Omental fat pad (tissue), 4 donors: Measurements from ENCODE around the gene WIPF3. TPM values are rescaled to one million over a fixed set of nuclear protein-coding genes. Genes with fewer than 3 reads are reported as not detected.

ENCODE experiments used
- ATAC-seq: fragments of 150-250 bp; one replicate; pipeline ENCODE4 v1.9.1; 2016; ENCODE audit warnings: mild to moderate bottlenecking, moderate library complexity; ENCODE audit not compliant: low FRiP score
- DNase-seq: peaks from one replicate; pipeline ENCODE4 v3.0.0-alpha.2; 2019; ENCODE audit warnings: low spot score
- CTCF ChIP-seq, 3 donors: fragments of 450-650 bp; IDR thresholded peaks; one replicate each; pipeline ENCODE4 v1.5.1; 2016 to 2017; ENCODE audit warnings: antibody characterized with exemption in 3 of 3, mild to moderate bottlenecking in 3 of 3, moderate library complexity in 2 of 3
- total RNA-seq, 4 donors: library from RNA; depleted of rRNA; stranded (reverse); fragments of >200 nt; gene quantifications; one replicate each; pipeline ENCODE4 v1.1.0, GENCODE V29; 2016

The WIPF3 gene
- total RNA-seq, 4 donors from 2014 or later: 0.19 to 1.6 (median 0.37) TPM

GRCh38 chr7:29873644-29874294 is 67.5 kb downstream of the WIPF3 start:
- DNase-seq (no peak), ATAC-seq (no peak)
- no peak for TF ChIP-seq CTCF (IDR thresholded peaks at IDR 0.05)

- ATAC-seq (no peak), DNase-seq (no peak)
- TF ChIP-seq CTCF (IDR thresholded peaks at IDR 0.05): no peak
These were observed 69.4 kb downstream of the WIPF3 start for GRCh38 chr7:29875741-29876140.

GRCh38 chr7:29877196-29877595 is 70.9 kb downstream of the WIPF3 start:
- no peak for DNase-seq
- no peak for ATAC-seq
- TF ChIP-seq CTCF (IDR thresholded peaks at IDR 0.05): no peak

GRCh38 chr7:29878081-29878688 is 71.9 kb downstream of the WIPF3 start:
- DNase-seq (peak; percentile 38), ATAC-seq (no peak)
- TF ChIP-seq CTCF (IDR thresholded peaks at IDR 0.05): no peak

GRCh38 chr7:29879609-29880008 is 73.3 kb downstream of the WIPF3 start:
- no peak for TF ChIP-seq CTCF (IDR thresholded peaks at IDR 0.05)
- DNase-seq: no peak
- ATAC-seq: no peak

GRCh38 chr7:29881724-29882123 is 75.4 kb downstream of the WIPF3 start:
- no peak for TF ChIP-seq CTCF (IDR thresholded peaks at IDR 0.05)
- ATAC-seq (no peak), DNase-seq (no peak)

GRCh38 chr7:29882481-29882880 is 76.2 kb downstream of the WIPF3 start:
- ATAC-seq: no peak
- DNase-seq: no peak
- no peak for TF ChIP-seq CTCF (IDR thresholded peaks at IDR 0.05)
